Trophoblast cell (in vitro differentiated cells and primary cell): Measurements from ENCODE around the gene BRAF.
"Not testable (repeated sequence)": the region's sequence is repeated elsewhere in the genome, so short reads cannot be mapped to it uniquely, and the experiment has no call there.

Experiments used
- DNase-seq, 2 donors: peaks; one replicate each; pipeline ENCODE4 v3.0.0-alpha.2; 2016
- H2AFZ ChIP-seq: 2 replicates; pipeline ENCODE4 v1.6.1; 2013; ENCODE audit warnings: low read length, moderate library complexity, mild to moderate bottlenecking; ENCODE audit not compliant: insufficient read depth, poor library complexity
- H2AK5ac ChIP-seq: 2 replicates; pipeline ENCODE4 v1.6.1; 2013; ENCODE audit warnings: mild to moderate bottlenecking, low read length
- H2BK120ac ChIP-seq: 2 replicates; pipeline ENCODE4 v1.6.1; 2013; ENCODE audit warnings: low read length, mild to moderate bottlenecking, moderate library complexity; ENCODE audit not compliant: insufficient read depth, poor library complexity
- H2BK12ac ChIP-seq: 2 replicates; pipeline ENCODE4 v1.6.1; 2013; ENCODE audit warnings: mild to moderate bottlenecking, low read length, moderate library complexity
- H2BK5ac ChIP-seq: 2 replicates; pipeline ENCODE4 v1.6.1; 2013; ENCODE audit warnings: low read length, low read depth, moderate library complexity, mild to moderate bottlenecking; ENCODE audit not compliant: poor library complexity
- H3K14ac ChIP-seq: 2 replicates; pipeline ENCODE4 v1.6.1; 2013; ENCODE audit warnings: mild to moderate bottlenecking, low read length
- H3K18ac ChIP-seq: 2 replicates; pipeline ENCODE4 v1.6.1; 2013; ENCODE audit warnings: mild to moderate bottlenecking, low read length
- H3K23ac ChIP-seq: 2 replicates; pipeline ENCODE4 v1.6.1; 2013; ENCODE audit warnings: low read length
- H3K27ac ChIP-seq: 2 replicates; pipeline ENCODE4 v1.5.1; 2013; ENCODE audit warnings: low read depth, mild to moderate bottlenecking, inconsistent platforms, low read length, moderate library complexity
- H3K27me3 ChIP-seq: 2 replicates; pipeline ENCODE4 v1.6.1; 2013; ENCODE audit warnings: inconsistent platforms, mild to moderate bottlenecking, low read length, moderate library complexity; ENCODE audit not compliant: insufficient read depth
- H3K36me3 ChIP-seq, 2 experiments: 1 replicate in 1 of 2; 2 replicates in 1 of 2; pipeline ENCODE4 v1.6.1; 2013; ENCODE audit warnings: low read length in 2 of 2, mild to moderate bottlenecking in 2 of 2, moderate library complexity in 1 of 2; ENCODE audit not compliant: insufficient read depth in 2 of 2, control insufficient read depth in 1 of 2
- H3K4ac ChIP-seq: 2 replicates; pipeline ENCODE4 v1.6.1; 2013; ENCODE audit warnings: low read depth, mild to moderate bottlenecking, low read length, moderate library complexity
- H3K4me1 ChIP-seq, 2 experiments: 1 replicate in 1 of 2; 2 replicates in 1 of 2; pipeline ENCODE4 v1.6.1; 2013; ENCODE audit warnings: low read length in 2 of 2, mild to moderate bottlenecking in 2 of 2, moderate library complexity in 1 of 2; ENCODE audit not compliant: insufficient read depth in 2 of 2, control insufficient read depth in 1 of 2
- H3K4me2 ChIP-seq: 2 replicates; pipeline ENCODE4 v1.6.1; 2013; ENCODE audit warnings: inconsistent platforms, mild to moderate bottlenecking, low read length, moderate library complexity
- H3K4me3 ChIP-seq: 2 replicates; pipeline ENCODE4 v1.5.1; 2013; ENCODE audit warnings: mild to moderate bottlenecking, low read depth, low read length, inconsistent platforms
- H3K79me1 ChIP-seq: one replicate; pipeline ENCODE4 v1.6.1; 2013; ENCODE audit warnings: low read length
- H3K79me2 ChIP-seq: 2 replicates; pipeline ENCODE4 v1.6.1; 2013; ENCODE audit warnings: low read length, mild to moderate bottlenecking; ENCODE audit not compliant: control insufficient read depth, insufficient read depth, poor library complexity
- H3K9ac ChIP-seq: 2 replicates; pipeline ENCODE4 v1.6.1; 2013; ENCODE audit warnings: mild to moderate bottlenecking, low read length
- H3K9me3 ChIP-seq: 2 replicates; pipeline ENCODE4 v1.6.1; 2013; ENCODE audit warnings: low read depth, mild to moderate bottlenecking, control low read depth, inconsistent platforms, low read length; ENCODE audit not compliant: insufficient read depth
- H4K12ac ChIP-seq: 2 replicates; pipeline ENCODE4 v1.6.1; 2013; ENCODE audit warnings: low read depth, mild to moderate bottlenecking, low read length, moderate library complexity
- H4K8ac ChIP-seq: 2 replicates; pipeline ENCODE4 v1.6.1; 2013; ENCODE audit warnings: low read depth, mild to moderate bottlenecking, low read length, moderate library complexity
- H4K91ac ChIP-seq: one replicate; pipeline ENCODE4 v1.6.1; 2013; ENCODE audit warnings: low read depth, mild to moderate bottlenecking, low read length, moderate library complexity
- WGBS: extraction: QIAGEN DNeasy Blood & Tissue Kit; methylation state at CpG from one replicate; pipeline ENCODE4 v1.1.7; 2013; ENCODE audit warnings: missing lambda C conversion rate; ENCODE audit not compliant: insufficient read length, insufficient coverage; ENCODE audit errors: extremely low coverage; 5-methylcytosine and 5-hydroxymethylcytosine counted together

The BRAF gene

DNA sequence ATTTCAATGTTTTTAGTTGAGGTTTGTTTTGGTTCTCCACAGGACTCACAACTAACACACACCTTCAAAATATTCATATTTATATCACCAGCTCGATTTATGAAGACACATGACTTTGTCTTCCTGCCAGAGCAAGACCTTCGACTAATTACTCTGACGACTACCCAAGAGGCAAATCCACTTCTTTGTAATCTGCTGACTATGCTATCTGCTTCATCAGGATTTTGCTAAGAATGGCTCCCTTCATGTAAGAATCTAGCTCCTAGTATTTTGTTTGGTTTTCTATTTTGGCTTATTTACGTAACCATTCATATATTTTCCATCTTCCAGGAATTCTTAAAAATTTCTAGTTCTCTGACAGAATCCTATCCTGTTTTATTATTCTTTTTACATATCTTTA, 93.0 kb downstream of the BRAF start:
- Histone ChIP-seq H2BK5ac (no peak overlapping the region), H4K12ac (no peak overlapping the region), H3K23ac (no peak overlapping the region), H3K9ac (no peak overlapping the region), H2BK12ac (no peak overlapping the region), H4K8ac (no peak overlapping the region), H3K36me3 (peaks cover 0 to 2% of the 10 kb centered on the region in 2 experiments), H2AFZ (no peak overlapping the region), H3K18ac (no peak overlapping the region), H4K91ac (no peak overlapping the region), H3K79me2 (no peaks in the 10 kb centered on the region), H2AK5ac (no peak overlapping the region), H2BK120ac (no peak overlapping the region), H3K27ac (no peak overlapping the region), H3K4me1 (no peaks in the 10 kb centered on the region), H3K79me1 (no peaks in the 10 kb centered on the region), H3K27me3 (no peaks in the 10 kb centered on the region), H3K4me3 (no peak overlapping the region), H3K14ac (no peak overlapping the region), H3K9me3 (no peaks in the 10 kb centered on the region), H3K4ac (no peak overlapping the region), H3K4me2 (no peak overlapping the region)
- DNase-seq = no peak
- no CpG with 5 or more reads among the region's 4 CpGs for WGBS

DNA sequence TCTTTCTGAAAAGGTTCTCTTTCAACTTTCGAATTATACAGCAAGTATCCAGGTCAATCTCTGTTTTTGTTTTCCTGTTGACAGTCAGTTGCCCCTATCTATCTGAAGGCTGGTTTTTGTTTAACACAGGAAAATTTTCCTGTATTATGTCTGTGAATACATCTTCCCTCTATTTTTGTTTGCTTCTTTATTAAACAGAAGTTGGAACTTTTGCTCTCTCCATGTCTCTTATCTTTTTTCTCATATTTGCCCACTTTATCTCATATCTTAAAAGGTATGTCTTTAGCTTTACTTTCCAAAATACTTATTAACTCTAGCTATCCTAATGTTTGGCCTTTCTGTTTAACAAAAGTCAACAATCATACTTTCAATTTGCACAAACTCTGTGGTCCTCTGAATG, 95.0 kb downstream of the BRAF start:
- Histone ChIP-seq H3K23ac (no peak overlapping the region), H2AFZ (no peak overlapping the region), H3K9me3 (no peaks in the 10 kb centered on the region), H4K8ac (no peak overlapping the region), H3K79me2 (no peaks in the 10 kb centered on the region), H3K27me3 (no peaks in the 10 kb centered on the region), H3K27ac (no peak overlapping the region), H2BK120ac (no peak overlapping the region), H3K18ac (no peak overlapping the region), H3K4ac (no peak overlapping the region), H3K4me3 (no peak overlapping the region), H3K9ac (no peak overlapping the region), H4K12ac (no peak overlapping the region), H3K36me3 (peaks cover 0 to 2% of the 10 kb centered on the region in 2 experiments), H3K4me2 (no peak overlapping the region), H3K79me1 (no peaks in the 10 kb centered on the region), H2BK12ac (no peak overlapping the region), H3K14ac (no peak overlapping the region), H4K91ac (no peak overlapping the region), H2BK5ac (no peak overlapping the region), H3K4me1 (no peaks in the 10 kb centered on the region), H2AK5ac (no peak overlapping the region)
- no peak for DNase-seq
- WGBS = no CpG with 5 or more reads among the region's 1 CpG

DNA sequence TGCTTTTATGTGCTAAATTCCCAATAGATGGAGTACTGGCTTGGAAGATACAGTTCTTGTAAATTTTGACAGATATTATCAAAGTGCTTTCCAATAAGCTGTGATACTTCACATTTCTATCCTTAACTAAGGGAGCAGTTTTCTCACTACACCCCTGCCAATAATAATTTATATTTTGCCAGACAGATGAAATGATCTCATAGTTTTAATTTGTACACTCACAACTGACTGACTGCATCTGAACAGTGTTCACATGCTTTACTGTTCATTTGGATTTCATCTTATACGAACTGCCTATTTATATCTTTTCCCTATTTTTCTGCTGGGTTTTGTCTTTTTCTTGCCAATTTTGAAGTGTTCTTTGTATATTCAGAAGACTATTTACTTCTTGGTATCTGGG, 96.0 kb downstream of the BRAF start:
- no peak overlapping the region for H3K18ac ChIP-seq
- H3K9ac ChIP-seq = no peak overlapping the region
- H3K4me2 ChIP-seq = no peak overlapping the region
- H4K12ac ChIP-seq = no peak overlapping the region
- H2BK5ac ChIP-seq = no peak overlapping the region
- no peaks in the 10 kb centered on the region for H3K4me1 ChIP-seq
- peaks cover 0 to 2% of the 10 kb centered on the region in 2 experiments for H3K36me3 ChIP-seq
- no peak overlapping the region for H3K23ac ChIP-seq
- no CpG with 5 or more reads among the region's 1 CpG for WGBS
- no peak overlapping the region for H4K91ac ChIP-seq
- no peaks in the 10 kb centered on the region for H3K27me3 ChIP-seq
- H3K14ac ChIP-seq = no peak overlapping the region
- no peaks in the 10 kb centered on the region for H3K79me2 ChIP-seq
- no peak overlapping the region for H2AFZ ChIP-seq
- H3K27ac ChIP-seq = no peak overlapping the region
- no peaks in the 10 kb centered on the region for H3K9me3 ChIP-seq
- no peak overlapping the region for H4K8ac ChIP-seq
- H2BK120ac ChIP-seq = no peak overlapping the region
- no peaks in the 10 kb centered on the region for H3K79me1 ChIP-seq
- H3K4ac ChIP-seq = no peak overlapping the region
- no peak overlapping the region for H3K4me3 ChIP-seq
- DNase-seq = no peak
- no peak overlapping the region for H2BK12ac ChIP-seq
- H2AK5ac ChIP-seq = no peak overlapping the region

DNA sequence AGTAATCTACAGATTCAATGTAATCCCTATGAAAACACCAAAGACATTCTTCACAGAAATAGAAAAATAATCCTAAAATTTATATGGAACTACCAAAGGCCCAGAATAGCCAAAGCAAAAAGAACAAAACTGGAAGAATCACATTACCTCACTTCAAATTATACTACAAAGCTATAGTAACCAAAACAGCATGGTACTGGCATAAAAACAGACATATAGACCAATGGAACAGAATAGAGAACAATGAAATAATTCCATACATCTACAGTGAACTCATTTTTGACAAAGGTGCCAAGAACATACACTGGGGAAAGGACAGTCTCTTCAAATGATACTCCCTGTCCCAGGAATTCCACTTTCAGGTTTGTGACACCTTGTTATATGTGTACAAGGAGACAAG, 107.3 kb downstream of the BRAF start:
- not testable (repeated sequence) for H2BK12ac ChIP-seq, H3K27me3 ChIP-seq, H4K8ac ChIP-seq, H3K4me2 ChIP-seq, H3K14ac ChIP-seq, H3K23ac ChIP-seq, H2AK5ac ChIP-seq, H3K9me3 ChIP-seq, H3K18ac ChIP-seq, H2AFZ ChIP-seq, H4K12ac ChIP-seq, H3K4me3 ChIP-seq, H3K36me3 ChIP-seq, H4K91ac ChIP-seq, H2BK5ac ChIP-seq, H2BK120ac ChIP-seq, H3K4me1 ChIP-seq, H3K27ac ChIP-seq, H3K4ac ChIP-seq, H3K9ac ChIP-seq, H3K79me2 ChIP-seq, H3K79me1 ChIP-seq, DNase-seq
